HEK293 (cell line): ENCODE data around the gene CTDSP1.

ENCODE experiments used
- CTCF ChIA-PET: fragments of 350-600 bp; formaldehyde crosslinking; extraction: SDS; loops from one replicate; lab custom pipeline; 2021; ENCODE audit warnings: antibody characterized with exemption; lab: Yijun Ruan, JAX
- POLR2A ChIA-PET: fragments of 300-600 bp; formaldehyde crosslinking; extraction: SDS; loops from one replicate; lab custom pipeline; 2020; ENCODE audit warnings: antibody characterized with exemption, inconsistent platforms; lab: Yijun Ruan, JAX
- H3K27ac ChIP-seq: fragments of 200-500 bp; sonication (Bioruptor generic); 2 replicates; pipeline ENCODE4 v1.5.1; 2014; ENCODE audit warnings: low read depth, low read length, control low read depth, inconsistent platforms; ENCODE audit errors: extremely low read depth
- H3K36me3 ChIP-seq, 2 experiments: fragments of 200-500 bp in 1 of 2; sonication (Bioruptor generic) in 1 of 2; 1 replicate in 1 of 2; 2 replicates in 1 of 2; pipeline ENCODE4 v1.5.1; 2014 to 2017; ENCODE audit warnings: inconsistent platforms in 2 of 2, low read length in 2 of 2; ENCODE audit not compliant: control insufficient read depth in 2 of 2, insufficient read depth in 1 of 2
- H3K4me1 ChIP-seq: fragments of 200-500 bp; sonication (Bioruptor generic); 2 replicates; pipeline ENCODE4 v1.5.1; 2014; ENCODE audit warnings: mild to moderate bottlenecking, low read length, inconsistent platforms; ENCODE audit not compliant: control insufficient read depth, insufficient read depth
- H3K4me3 ChIP-seq: 2 replicates; pipeline ENCODE4 v1.5.1; 2011; ENCODE audit warnings: low read depth, mild to moderate bottlenecking, control low read depth, low read length, moderate library complexity
- H3K9me3 ChIP-seq: fragments of 200-500 bp; sonication (Bioruptor generic); 2 replicates; pipeline ENCODE4 v1.5.1; 2014; ENCODE audit warnings: low read depth, low read length, inconsistent platforms; ENCODE audit not compliant: control insufficient read depth, insufficient read depth
- GLI2 ChIP-seq: fragments of 450-650 bp; formaldehyde crosslinking; IDR thresholded peaks from 2 replicates; pipeline ENCODE4; 2017; ENCODE audit warnings: missing biosample characterization, missing genetic modification characterization, low read depth, borderline replicate concordance
- KLF8 ChIP-seq: fragments of 450-650 bp; formaldehyde crosslinking; IDR thresholded peaks from 2 replicates; pipeline ENCODE4 v1.5.1; 2016; ENCODE audit warnings: missing biosample characterization, missing genetic modification characterization
- REPIN1 ChIP-seq: fragments of 450-650 bp; formaldehyde crosslinking; IDR thresholded peaks from 2 replicates; pipeline ENCODE4 v1.5.1; 2017; ENCODE audit warnings: missing biosample characterization, missing genetic modification characterization, low read depth
- SCRT1 ChIP-seq: fragments of 450-650 bp; formaldehyde crosslinking; IDR thresholded peaks from 2 replicates; pipeline ENCODE4 v1.5.1; 2016; ENCODE audit warnings: missing biosample characterization, missing genetic modification characterization, borderline replicate concordance
- SP3 ChIP-seq: fragments of 450-650 bp; formaldehyde crosslinking; IDR thresholded peaks from 2 replicates; pipeline ENCODE4 v1.5.1; 2016; ENCODE audit warnings: missing biosample characterization, missing genetic modification characterization
- TRIM28 ChIP-seq: IDR thresholded peaks from 2 replicates; pipeline ENCODE4 v1.6.1; 2011; ENCODE audit warnings: low read length, control low read depth, borderline replicate concordance
- ZIC2 ChIP-seq: fragments of 450-650 bp; formaldehyde crosslinking; IDR thresholded peaks from 2 replicates; pipeline ENCODE4 v1.5.1; 2016; ENCODE audit warnings: missing biosample characterization, missing genetic modification characterization
- ZNF19 ChIP-seq: fragments of 450-650 bp; formaldehyde crosslinking; IDR thresholded peaks from 2 replicates; pipeline ENCODE4; 2016; ENCODE audit warnings: missing biosample characterization, missing genetic modification characterization, low read depth
- ZNF214 ChIP-seq: fragments of 450-650 bp; formaldehyde crosslinking; IDR thresholded peaks from 2 replicates; pipeline ENCODE4 v1.5.1; 2017; ENCODE audit warnings: missing biosample characterization, mild to moderate bottlenecking, missing genetic modification characterization, borderline replicate concordance
- ZNF292 ChIP-seq: fragments of 450-650 bp; formaldehyde crosslinking; IDR thresholded peaks from 2 replicates; pipeline ENCODE4 v1.5.1; 2016; ENCODE audit warnings: low read depth, missing biosample characterization, missing genetic modification characterization, borderline replicate concordance
- ZNF324 ChIP-seq: fragments of 450-650 bp; formaldehyde crosslinking; IDR thresholded peaks from 2 replicates; pipeline ENCODE4 v1.5.1; 2016; ENCODE audit warnings: missing biosample characterization, missing genetic modification characterization
- ZNF37A ChIP-seq: fragments of 450-650 bp; IDR thresholded peaks from 2 replicates; pipeline ENCODE4 v1.5.1; 2018; ENCODE audit warnings: missing biosample characterization, missing genetic modification characterization
- ZNF404 ChIP-seq: fragments of 450-650 bp; formaldehyde crosslinking; IDR thresholded peaks from 2 replicates; pipeline ENCODE4 v1.5.1; 2017; ENCODE audit warnings: missing biosample characterization, missing genetic modification characterization
- ZNF548 ChIP-seq: fragments of 450-650 bp; formaldehyde crosslinking; IDR thresholded peaks from 2 replicates; pipeline ENCODE4 v1.5.1; 2016; ENCODE audit warnings: missing biosample characterization, missing genetic modification characterization
- ZNF658 ChIP-seq: fragments of 450-650 bp; formaldehyde crosslinking; IDR thresholded peaks from 2 replicates; pipeline ENCODE4; 2016; ENCODE audit warnings: missing biosample characterization, missing genetic modification characterization
- ZNF785 ChIP-seq: fragments of 450-650 bp; formaldehyde crosslinking; IDR thresholded peaks from 2 replicates; pipeline ENCODE4 v1.5.1; 2016; ENCODE audit warnings: missing biosample characterization, missing genetic modification characterization
- ZNF843 ChIP-seq: fragments of 450-650 bp; formaldehyde crosslinking; IDR thresholded peaks from 2 replicates; pipeline ENCODE4 v1.5.1; 2016; ENCODE audit warnings: missing biosample characterization, missing genetic modification characterization
- ZXDB ChIP-seq: fragments of 450-650 bp; formaldehyde crosslinking; IDR thresholded peaks from 2 replicates; pipeline ENCODE4 v1.5.1; 2016; ENCODE audit warnings: missing biosample characterization, missing genetic modification characterization
- TF ChIP-seq, protein P1 (sequence below): fragments of 450-650 bp; formaldehyde crosslinking; IDR thresholded peaks from 2 replicates; pipeline ENCODE4 v1.5.1; 2017; ENCODE audit warnings: missing biosample characterization, missing genetic modification characterization
- TF ChIP-seq, protein P2 (sequence below): fragments of 450-650 bp; formaldehyde crosslinking; IDR thresholded peaks from 2 replicates; pipeline ENCODE4 v1.5.1; 2016; ENCODE audit warnings: missing biosample characterization, missing genetic modification characterization
- TF ChIP-seq, protein P3 (sequence below): fragments of 450-650 bp; formaldehyde crosslinking; IDR thresholded peaks from 2 replicates; pipeline ENCODE4 v1.5.1; 2016; ENCODE audit warnings: missing biosample characterization, missing genetic modification characterization
- TF ChIP-seq, protein P4 (sequence below): fragments of 450-650 bp; formaldehyde crosslinking; IDR thresholded peaks from 2 replicates; pipeline ENCODE4 v1.5.1; 2016; ENCODE audit warnings: missing biosample characterization, missing genetic modification characterization
- TF ChIP-seq, protein P5 (sequence below): fragments of 450-650 bp; formaldehyde crosslinking; conservative IDR thresholded peaks from 2 replicates; pipeline ENCODE4 v1.5.1; 2016; ENCODE audit warnings: low read depth, missing biosample characterization, missing genetic modification characterization

CTDSP1 gene

DNA sequence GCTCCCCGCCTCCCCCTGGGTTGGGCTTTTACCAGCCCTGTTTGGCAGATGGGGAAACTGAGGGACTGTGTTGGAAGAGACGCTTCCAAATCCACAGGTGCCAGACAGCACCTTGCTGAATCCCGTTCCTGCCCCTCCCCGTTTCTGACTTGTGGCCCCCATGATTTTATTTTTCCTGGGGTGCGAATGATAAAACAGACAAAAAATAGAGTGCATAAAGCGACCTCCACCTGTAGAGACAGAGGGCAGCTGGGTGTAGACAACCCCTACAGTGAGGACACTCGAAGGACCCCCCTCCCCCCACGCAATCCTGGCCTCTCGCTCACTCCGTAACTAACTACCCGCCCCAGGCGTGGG lies 2.2 kb upstream of the CTDSP1 start:
- peak overlapping the region; percentile 12 for H3K4me3 ChIP-seq
- ChIA-PET CTCF (interaction anchor here (1.0 to 1.7 kb wide), 5 partner anchors 9 to 125 kb away, joined by 3 to 13 read pairs (median 5); no protein-coding TSS in a partner anchor), POLR2A (interaction anchor here (1.0 to 1.8 kb wide), 4 partner anchors 8 to 106 kb away, joined by 3 to 8 read pairs (median 4); partner anchors contain the start of gene TMBIM1)
- H3K9me3 ChIP-seq = no peaks in the 10 kb centered on the region
- peaks cover 15% of the 10 kb centered on the region for H3K4me1 ChIP-seq
- peaks cover 0 to 11% of the 10 kb centered on the region in 2 experiments; a peak in 1 of 3 replicates for H3K36me3 ChIP-seq
- peak overlapping the region; percentile 18; the same call in 1 of the 2 replicates for H3K27ac ChIP-seq
- TF ChIP-seq ZXDB (no peak), KLF8 (tag by site-specific recombination) (no peak), ZNF843 (tag by site-specific recombination) (no peak), ZNF324 (tag by site-specific recombination) (no peak), ZNF658 (tag by site-specific recombination) (no peak), ZNF548 (tag by site-specific recombination) (no peak), TRIM28 (no peak), ZNF19 (tag by site-specific recombination) (no peak), SP3 (tag by site-specific recombination) (no peak), ZNF37A (tag by site-specific recombination) (no peak), GLI2 (tag by site-specific recombination) (no peak), ZNF785 (no peak), SCRT1 (tag by site-specific recombination) (peak; percentile 63; the same call in 1 of the 2 replicates), ZNF292 (no peak), REPIN1 (tag by site-specific recombination) (no peak), ZNF214 (tag by site-specific recombination) (no peak), ZIC2 (tag by site-specific recombination) (no peak), ZNF404 (no peak)
- TF ChIP-seq, protein P1, sequence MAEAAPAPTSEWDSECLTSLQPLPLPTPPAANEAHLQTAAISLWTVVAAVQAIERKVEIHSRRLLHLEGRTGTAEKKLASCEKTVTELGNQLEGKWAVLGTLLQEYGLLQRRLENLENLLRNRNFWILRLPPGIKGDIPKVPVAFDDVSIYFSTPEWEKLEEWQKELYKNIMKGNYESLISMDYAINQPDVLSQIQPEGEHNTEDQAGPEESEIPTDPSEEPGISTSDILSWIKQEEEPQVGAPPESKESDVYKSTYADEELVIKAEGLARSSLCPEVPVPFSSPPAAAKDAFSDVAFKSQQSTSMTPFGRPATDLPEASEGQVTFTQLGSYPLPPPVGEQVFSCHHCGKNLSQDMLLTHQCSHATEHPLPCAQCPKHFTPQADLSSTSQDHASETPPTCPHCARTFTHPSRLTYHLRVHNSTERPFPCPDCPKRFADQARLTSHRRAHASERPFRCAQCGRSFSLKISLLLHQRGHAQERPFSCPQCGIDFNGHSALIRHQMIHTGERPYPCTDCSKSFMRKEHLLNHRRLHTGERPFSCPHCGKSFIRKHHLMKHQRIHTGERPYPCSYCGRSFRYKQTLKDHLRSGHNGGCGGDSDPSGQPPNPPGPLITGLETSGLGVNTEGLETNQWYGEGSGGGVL (tag by site-specific recombination) = 0 out of 2 replicates have a peak, but pooled peaks have one; percentile 84
- TF ChIP-seq, protein P2, sequence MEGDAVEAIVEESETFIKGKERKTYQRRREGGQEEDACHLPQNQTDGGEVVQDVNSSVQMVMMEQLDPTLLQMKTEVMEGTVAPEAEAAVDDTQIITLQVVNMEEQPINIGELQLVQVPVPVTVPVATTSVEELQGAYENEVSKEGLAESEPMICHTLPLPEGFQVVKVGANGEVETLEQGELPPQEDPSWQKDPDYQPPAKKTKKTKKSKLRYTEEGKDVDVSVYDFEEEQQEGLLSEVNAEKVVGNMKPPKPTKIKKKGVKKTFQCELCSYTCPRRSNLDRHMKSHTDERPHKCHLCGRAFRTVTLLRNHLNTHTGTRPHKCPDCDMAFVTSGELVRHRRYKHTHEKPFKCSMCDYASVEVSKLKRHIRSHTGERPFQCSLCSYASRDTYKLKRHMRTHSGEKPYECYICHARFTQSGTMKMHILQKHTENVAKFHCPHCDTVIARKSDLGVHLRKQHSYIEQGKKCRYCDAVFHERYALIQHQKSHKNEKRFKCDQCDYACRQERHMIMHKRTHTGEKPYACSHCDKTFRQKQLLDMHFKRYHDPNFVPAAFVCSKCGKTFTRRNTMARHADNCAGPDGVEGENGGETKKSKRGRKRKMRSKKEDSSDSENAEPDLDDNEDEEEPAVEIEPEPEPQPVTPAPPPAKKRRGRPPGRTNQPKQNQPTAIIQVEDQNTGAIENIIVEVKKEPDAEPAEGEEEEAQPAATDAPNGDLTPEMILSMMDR = no peak
- TF ChIP-seq, protein P3, sequence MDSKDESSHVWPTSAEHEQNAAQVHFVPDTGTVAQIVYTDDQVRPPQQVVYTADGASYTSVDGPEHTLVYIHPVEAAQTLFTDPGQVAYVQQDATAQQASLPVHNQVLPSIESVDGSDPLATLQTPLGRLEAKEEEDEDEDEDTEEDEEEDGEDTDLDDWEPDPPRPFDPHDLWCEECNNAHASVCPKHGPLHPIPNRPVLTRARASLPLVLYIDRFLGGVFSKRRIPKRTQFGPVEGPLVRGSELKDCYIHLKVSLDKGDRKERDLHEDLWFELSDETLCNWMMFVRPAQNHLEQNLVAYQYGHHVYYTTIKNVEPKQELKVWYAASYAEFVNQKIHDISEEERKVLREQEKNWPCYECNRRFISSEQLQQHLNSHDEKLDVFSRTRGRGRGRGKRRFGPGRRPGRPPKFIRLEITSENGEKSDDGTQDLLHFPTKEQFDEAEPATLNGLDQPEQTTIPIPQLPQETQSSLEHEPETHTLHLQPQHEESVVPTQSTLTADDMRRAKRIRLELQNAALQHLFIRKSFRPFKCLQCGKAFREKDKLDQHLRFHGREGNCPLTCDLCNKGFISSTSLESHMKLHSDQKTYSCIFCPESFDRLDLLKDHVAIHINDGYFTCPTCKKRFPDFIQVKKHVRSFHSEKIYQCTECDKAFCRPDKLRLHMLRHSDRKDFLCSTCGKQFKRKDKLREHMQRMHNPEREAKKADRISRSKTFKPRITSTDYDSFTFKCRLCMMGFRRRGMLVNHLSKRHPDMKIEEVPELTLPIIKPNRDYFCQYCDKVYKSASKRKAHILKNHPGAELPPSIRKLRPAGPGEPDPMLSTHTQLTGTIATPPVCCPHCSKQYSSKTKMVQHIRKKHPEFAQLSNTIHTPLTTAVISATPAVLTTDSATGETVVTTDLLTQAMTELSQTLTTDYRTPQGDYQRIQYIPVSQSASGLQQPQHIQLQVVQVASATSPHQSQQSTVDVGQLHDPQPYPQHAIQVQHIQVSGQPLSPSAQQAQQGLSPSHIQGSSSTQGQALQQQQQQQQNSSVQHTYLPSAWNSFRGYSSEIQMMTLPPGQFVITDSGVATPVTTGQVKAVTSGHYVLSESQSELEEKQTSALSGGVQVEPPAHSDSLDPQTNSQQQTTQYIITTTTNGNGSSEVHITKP (tag by site-specific recombination) = peak; percentile 89
- TF ChIP-seq, protein P4, sequence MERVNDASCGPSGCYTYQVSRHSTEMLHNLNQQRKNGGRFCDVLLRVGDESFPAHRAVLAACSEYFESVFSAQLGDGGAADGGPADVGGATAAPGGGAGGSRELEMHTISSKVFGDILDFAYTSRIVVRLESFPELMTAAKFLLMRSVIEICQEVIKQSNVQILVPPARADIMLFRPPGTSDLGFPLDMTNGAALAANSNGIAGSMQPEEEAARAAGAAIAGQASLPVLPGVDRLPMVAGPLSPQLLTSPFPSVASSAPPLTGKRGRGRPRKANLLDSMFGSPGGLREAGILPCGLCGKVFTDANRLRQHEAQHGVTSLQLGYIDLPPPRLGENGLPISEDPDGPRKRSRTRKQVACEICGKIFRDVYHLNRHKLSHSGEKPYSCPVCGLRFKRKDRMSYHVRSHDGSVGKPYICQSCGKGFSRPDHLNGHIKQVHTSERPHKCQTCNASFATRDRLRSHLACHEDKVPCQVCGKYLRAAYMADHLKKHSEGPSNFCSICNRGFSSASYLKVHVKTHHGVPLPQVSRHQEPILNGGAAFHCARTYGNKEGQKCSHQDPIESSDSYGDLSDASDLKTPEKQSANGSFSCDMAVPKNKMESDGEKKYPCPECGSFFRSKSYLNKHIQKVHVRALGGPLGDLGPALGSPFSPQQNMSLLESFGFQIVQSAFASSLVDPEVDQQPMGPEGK (tag by site-specific recombination) = peak; percentile 53
- TF ChIP-seq, protein P5, sequence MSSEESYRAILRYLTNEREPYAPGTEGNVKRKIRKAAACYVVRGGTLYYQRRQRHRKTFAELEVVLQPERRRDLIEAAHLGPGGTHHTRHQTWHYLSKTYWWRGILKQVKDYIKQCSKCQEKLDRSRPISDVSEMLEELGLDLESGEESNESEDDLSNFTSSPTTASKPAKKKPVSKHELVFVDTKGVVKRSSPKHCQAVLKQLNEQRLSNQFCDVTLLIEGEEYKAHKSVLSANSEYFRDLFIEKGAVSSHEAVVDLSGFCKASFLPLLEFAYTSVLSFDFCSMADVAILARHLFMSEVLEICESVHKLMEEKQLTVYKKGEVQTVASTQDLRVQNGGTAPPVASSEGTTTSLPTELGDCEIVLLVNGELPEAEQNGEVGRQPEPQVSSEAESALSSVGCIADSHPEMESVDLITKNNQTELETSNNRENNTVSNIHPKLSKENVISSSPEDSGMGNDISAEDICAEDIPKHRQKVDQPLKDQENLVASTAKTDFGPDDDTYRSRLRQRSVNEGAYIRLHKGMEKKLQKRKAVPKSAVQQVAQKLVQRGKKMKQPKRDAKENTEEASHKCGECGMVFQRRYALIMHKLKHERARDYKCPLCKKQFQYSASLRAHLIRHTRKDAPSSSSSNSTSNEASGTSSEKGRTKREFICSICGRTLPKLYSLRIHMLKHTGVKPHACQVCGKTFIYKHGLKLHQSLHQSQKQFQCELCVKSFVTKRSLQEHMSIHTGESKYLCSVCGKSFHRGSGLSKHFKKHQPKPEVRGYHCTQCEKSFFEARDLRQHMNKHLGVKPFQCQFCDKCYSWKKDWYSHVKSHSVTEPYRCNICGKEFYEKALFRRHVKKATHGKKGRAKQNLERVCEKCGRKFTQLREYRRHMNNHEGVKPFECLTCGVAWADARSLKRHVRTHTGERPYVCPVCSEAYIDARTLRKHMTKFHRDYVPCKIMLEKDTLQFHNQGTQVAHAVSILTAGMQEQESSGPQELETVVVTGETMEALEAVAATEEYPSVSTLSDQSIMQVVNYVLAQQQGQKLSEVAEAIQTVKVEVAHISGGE = no peak
